Dedifferentiated amniotic fluid mesenchymal stem cell (primary cell): ENCODE results near the gene USP40.

ENCODE experiments used
- DNase-seq: peaks from one replicate; pipeline ENCODE4 v3.0.0-alpha.2; 2016; ENCODE audit errors: extremely low spot score

The USP40 gene

DNA sequence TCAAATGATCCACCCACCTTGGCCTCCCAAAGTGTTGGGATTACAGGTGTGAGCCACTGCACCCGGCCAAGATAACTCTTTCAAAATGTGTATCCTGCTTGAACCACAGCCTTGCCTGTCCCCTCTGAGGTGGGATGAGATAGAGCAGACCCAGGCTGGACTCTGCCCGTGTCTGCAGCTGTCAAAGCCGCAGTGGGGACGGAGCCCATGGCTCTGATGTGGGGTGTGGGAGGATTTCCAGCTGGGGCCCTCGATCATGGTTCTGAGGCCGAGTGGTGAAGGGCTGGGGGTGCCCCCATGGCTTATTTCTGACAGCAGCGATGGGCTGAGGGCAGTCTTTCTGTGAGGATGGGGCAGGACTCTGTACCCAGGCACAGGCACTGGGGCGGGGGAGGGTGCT, 107.8 kb downstream of the USP40 start:
- no peak for DNase-seq

DNA sequence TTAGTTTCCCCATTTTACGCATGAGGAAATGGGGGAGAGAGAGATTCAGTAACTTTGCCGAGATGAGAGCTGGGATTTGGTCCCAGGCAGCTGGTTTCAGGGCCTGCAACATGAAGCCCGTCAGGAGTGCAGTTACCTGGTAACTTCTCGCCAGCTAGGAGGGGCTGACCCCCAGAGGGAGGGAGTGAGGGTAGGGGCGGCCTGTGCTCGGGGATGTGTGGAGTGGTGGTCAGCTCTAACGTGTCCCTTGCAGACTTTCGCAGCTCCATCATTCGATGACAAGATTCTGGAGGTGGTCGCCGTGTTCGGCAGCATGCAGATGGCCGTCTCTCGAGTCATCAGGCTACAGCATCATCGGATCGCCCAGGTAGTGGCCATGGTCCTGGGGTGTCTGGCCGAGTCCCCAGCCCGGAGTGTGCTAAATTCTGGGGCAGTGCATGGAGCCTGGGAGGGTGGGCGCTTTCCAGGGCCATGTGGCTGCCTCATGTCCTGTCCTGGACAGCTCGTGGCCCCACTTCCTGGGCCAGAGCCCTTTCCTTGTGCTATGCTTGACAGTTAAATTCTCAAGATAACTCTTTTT, 108.5 kb downstream of the USP40 start:
- no peak for DNase-seq

DNA sequence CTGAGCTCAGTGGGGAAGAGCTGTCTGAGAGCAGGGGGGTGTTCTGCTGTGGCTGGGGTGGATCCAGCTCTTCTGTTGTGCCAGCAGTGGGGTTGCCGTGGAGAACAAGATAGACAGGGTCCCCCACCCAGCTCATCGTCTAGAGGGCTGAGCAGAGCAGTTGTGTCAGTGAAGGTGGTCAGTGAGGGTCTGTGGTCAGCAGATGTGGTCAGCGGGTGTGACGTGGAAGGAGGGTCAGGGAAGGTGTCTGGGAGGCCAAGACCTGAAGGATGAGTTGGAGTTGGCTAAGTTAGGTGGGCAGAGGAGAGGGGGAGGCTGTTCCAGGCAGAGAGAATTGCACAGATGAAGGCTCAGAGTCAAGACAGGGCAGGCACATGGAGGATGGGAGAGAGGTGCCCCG, 109.2 kb downstream of the USP40 start:
- DNase-seq, result no peak

DNA sequence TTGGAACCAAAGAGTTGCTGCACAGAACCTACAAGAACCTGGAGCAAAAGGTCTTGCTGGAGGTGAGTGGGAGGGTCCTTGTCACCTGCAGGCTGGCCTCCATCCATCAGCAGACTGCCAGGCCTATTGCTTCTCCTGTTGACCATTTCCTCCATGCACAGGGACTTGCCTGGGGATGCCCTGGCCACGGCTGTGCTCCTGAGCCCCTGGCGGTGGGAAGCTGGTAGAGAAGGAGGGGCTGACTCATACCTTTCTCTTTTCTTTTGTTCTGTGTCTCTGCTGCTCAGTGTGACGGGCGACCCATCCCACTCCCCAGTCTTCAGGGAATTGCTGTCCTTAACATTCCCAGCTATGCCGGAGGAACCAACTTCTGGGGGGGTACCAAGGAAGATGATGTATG, 109.6 kb downstream of the USP40 start:
- no peak for DNase-seq

DNA sequence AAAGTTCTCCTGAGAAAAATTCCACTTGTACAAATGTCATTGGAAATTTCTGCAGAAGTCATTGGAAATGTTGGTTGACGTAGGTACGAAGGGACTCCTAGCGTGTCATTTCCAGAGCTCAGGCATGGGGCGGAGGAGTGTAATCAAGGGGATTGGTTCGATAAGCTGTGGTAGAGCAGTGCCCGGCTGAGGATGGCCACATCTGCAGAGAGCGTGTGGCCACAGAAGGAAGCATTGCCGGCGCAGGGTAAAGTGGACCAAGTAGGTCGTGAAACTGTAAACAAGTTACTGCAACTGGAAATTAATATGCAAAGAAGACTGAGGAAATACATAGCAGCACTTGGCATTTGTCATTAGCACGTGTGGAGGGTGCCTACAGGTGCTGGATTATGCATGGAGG, 110.5 kb downstream of the USP40 start:
- no peak for DNase-seq

DNA sequence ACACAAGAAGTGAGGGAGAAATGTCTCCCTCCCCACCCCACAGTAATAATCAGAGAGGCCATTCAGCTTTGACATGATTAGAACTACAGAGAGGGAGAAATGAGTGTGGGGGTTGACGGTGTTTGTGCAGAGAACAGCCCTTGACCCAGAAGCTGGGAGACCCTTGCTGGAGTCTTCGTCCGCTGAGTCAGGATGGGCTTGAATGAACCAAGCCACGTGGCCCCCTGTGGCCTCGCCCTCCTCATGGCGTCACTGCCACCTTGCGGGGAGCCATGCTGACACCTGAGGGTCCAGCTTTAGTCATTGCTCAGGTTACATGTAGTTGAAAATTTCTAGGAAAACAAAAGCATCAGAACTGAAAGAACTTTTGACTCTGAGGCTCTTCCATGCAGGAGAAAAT, 111.1 kb downstream of the USP40 start:
- no peak for DNase-seq

DNA sequence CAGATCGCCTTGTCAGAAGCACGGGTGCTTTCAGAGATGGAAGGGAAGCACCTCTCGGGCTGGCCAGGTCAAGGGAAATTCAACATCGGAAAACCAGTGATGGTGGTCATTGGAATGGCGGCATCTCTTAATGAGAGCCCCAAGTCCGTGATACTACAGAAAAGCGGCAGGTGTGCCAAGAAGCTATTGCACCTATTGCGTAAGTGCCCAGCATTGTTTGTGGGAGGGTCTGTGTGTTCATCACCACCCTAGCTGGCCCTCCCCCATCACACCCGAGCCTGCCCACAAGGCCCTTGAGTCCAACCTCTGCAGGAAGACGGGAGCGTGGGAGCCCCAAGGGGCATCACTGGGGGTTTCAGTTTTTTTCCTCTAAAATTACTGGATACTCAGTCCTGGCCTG, 111.6 kb downstream of the USP40 start:
- no peak for DNase-seq

DNA sequence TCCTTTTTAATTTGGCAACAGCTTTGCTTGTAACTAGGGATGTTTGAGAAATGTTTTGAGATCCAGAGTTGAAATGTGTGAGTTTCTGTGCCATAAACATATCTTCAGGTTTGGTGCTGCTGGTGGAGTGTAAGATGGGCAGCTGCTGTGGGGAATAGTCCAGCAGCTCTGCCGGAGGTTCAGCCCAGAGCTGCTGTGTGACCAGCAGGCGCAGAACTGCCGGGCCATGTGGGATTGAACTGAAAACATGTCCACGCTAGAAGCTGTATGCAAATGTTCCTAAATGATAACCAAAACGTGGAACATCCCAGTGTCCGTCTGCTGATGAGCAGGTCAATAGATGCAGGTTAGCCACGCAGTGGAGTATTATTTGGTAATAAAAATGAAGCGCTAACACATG, 112.7 kb downstream of the USP40 start:
- DNase-seq, result no peak

DNA sequence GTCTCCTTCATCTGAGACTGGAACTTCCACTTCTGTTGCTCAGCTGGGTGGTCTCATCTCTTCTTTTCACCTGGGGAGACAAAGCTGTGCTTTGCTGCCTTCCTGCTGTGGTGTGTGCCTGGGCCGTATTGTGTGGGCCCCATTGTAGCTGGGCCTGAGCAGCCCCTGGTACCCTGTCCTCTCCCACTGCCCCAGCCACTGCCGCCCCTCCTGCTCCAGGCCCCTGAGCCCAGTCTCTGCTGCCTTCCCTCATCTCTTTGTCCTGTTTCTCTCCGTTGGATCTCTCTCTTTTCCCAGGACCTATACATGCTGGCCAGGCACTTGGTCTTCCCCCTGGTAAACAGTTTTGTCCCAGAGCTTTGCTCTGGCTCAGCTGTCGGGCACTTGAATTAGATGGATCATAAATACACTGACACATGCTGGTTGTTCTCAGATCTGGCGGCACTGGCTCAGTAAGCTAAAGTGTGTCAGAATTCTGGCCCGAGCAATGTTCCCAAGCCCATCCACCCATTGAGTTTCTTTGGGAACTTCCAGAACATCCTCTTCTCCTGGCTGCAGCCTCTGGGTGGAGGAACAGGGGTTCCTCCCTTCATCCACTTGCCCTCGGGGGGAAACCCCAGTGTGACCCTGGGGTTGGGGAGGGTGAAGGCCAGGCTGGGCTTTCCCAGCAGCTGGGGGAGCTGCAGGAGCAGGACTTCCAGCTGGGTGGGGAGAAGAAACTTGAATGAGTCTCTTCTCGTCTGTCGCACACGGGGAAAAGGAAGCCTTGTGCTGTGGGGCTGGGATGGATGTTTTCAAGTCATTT, 113.3 kb downstream of the USP40 start:
- no peak for DNase-seq

DNA sequence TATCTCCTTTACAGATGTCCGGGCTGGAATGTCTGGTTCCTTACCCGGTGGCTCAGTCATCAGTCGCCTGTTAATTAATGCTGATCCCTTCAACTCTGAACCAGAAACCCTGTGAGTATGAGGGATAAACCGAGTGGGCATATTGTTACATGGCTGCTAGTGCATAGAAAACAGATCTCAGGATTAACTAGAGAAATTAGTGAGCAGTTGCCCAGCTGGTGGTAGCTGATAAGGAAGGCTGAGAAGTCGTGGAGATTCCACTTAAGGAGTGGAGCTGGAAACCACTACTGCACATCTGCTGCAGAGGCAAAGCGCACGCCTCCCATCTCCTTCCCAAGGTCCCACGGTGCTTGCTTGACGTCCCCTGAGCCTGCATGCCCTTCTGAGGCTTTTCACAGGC, 114.6 kb downstream of the USP40 start:
- no peak for DNase-seq

DNA sequence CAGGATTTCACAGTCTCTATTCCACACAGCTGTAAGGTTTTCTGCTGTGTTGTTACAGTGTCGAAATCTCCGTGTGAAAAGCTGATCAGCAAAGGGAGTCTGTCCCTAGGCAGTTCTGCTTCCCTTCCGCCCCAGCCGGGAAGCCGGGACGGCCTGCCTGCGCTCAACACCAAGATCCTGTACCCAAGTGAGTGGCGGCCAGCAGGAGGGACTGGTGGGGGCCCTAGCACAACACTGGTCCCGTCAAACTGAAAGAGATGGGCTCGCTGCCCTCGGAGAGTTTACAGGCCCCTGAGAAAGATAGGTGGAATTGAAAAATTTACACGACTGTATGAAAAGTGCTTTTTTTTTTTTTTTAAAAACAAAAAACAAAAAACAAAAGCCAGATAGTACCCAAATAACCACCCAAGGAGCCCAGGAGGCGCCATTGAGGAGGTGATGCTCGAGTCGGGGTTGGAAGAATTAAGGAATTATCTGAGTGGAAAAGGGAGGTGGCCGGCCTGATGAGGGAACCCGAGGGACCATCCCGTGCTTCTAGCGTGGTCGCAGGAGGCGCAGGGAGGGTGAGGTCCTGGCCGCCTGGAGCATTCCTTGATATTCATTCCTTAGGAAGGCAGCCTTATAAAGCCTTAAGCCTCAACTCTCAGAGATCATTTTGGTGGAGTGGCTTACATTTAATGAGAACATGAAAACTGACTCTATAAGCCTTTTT, 115.6 kb downstream of the USP40 start:
- DNase-seq, result no peak

DNA sequence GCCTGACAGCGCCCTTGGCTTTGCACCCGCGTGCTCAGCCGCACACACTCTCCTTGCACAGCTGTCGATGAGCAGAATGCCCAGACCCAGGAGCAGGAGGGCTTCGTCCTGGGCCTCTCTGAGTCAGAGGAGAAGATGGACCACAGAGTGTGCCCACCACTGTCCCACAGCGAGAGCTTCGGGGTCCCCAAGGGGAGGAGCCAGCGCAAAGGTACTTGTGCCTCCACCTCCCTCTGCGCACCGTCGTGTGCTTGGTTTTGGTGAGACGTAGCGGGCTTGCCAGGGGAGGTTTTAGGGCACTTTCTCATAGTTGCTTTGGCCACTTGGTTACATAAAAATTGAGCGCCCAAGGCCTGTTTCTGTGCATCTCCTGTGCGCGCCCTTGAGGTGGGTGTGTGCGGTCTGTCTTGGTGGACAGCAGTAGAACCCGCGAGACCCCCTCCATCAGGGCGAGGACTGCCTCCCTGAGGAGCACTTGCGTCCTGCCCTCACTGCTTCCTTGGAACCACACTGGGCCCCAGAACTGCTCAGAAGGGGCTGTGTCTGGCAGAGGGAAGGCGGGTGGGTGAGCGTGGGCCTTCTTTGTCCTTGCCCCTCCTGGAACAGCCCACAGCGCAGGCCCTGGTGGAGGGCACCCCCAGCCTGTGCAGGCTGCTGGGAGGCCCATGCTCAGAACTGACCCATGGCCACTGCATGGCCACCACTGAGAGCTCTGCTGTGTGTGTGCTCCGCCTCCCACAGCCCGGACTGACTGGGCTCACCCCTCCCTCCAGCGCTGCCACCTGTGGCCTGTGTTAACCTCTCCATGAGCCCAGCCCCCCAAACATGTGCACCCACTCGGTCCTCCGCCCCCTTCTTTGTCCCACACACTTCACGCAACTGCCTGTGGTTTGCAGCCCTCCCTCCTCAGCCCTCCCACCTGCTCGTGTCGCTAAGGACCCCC, 116.4 kb downstream of the USP40 start:
- no peak for DNase-seq

DNA sequence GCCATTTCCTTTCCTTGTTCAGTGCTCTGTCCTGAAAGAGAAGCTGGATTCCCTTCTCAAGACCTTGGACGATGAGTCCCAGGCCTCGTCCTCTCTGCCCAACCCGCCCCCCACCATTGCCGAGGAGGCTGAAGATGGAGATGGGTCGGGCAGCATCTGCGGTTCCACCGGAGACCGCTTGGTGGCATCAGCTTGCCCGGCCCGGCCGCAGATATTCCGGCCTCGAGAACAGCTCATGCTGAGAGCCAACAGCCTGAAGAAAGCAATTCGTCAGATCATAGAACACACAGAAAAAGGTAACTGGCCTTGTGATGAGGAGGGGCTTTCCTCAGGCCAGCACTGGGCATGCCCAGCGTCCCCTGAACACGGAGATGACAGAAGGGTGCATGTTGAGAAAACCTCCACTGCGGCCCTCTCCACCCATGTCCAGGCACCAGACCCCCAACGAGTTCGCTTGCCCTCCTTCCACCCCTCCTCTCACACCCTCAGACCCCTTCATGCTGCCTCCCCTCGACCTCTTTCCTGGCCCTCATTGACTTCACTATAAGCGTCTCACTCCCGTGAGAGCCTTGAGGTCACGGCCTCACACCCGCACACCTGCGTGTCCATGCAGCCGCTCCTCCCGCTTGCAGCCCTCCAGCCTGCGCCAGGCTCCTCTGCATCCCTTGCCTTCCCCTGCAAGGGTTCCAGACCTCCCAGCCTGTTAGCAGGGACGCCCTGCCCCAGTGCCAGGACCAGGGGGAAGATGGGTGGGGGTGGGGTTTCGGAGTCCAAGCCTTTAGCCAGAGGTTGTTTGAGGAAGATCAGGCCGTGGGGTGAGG, 117.3 kb downstream of the USP40 start:
- DNase-seq, result peak; percentile 38

DNA sequence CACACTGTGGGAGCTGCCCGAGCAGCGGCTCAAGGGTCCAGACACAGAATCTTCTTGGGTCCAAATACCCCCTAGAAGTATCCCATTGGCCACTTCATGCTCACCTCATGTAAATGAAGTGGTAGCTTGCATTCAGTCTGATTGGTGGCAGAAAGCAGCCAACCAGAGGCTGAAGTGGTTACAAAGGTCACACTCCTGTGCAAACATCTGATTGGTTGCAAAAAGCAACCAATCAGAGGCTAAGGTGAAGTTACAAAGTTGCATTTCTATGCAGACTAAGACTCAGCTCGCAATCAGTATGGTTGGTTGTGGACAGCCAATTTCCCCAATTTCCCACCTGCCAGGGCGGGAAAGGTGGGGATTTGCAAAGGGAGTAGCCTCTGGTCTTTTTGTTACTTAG, 118.0 kb downstream of the USP40 start:
- DNase-seq, result no peak

DNA sequence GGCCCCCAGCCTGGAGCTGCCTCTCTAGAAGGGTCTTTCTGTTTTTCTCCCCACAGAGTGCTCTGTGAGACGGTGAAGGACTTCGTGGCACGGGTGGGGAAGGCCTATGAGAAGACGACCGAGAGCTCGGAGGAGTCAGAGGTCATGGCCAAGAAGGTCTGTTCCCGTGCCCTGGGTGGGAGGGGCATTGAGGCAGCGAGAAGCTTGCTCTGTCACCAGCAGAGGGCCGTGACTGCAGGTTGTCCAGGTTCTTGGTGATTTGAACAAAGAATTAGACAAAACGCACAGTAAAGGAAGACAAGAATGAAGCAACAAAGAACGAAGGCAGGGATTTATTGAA, 118.4 kb downstream of the USP40 start:
- no peak for DNase-seq

DNA sequence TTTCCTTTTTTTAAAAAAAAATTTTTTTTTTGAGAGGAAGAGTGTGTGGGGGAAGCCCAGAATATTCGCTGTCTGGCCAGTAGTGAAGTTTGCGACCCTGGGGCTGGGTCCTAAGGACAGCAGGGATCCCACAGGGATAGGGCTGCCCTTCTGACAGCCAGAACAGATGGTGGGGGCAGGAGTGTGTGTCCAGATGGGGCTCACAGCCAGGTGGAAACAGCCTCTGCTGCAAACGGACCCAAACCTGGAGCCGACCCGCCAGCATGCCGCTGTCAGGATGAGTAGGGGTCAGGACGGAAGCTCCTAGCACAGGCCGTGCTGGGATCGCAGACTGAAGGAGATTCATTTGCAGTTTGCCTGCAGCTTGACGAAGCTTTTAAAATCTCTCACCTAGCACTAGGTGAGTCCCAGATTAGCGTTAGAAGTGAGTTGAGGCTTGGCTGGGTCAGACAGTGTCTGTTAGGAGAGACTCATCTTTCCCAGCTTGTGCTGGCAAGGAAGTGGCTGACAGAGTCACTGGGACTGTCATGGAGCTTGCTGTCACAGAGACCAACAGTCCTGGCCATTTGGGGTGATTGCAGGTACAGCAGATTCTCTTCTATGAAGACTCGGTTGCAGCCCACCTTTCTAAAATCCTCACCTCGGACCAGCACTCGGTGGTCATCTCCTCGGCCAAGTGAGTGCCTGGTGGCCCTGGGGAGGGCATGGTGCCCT, 118.9 kb downstream of the USP40 start:
- DNase-seq, result no peak

DNA sequence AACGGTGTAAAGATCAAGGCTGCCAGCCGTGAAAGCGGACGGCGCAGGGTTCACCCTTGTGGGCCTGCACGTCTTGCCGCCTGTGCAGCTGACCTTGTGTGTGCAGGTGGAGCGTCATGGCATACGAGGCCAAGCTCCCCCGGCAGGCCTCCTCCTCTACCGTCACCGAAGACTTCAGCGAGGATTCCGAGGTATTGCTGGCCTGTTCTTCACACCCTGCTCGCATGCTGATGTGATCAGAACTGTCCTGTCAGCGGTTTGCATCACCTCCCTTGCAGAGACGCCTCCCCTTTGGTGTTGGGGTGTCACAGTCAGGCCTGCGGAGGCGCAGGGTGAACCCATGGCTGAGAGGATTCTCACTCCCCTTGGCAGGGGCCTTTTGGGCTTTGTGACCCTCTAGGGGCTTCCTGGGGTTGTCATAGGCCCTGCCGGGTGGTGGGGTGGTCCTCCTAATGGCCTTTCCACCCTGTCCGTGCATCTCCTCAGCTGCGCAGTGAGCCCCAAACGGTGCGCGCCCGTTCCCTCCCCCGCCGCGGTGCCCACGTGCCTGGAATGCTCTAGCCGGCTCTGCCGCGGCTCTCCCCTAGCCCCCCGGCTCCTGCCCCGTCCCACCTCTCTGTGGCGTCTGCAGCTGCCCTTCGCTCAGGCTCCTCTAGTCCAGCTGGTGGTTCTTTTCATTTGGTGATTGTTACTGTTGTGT, 119.8 kb downstream of the USP40 start:
- DNase-seq, result no peak

DNA sequence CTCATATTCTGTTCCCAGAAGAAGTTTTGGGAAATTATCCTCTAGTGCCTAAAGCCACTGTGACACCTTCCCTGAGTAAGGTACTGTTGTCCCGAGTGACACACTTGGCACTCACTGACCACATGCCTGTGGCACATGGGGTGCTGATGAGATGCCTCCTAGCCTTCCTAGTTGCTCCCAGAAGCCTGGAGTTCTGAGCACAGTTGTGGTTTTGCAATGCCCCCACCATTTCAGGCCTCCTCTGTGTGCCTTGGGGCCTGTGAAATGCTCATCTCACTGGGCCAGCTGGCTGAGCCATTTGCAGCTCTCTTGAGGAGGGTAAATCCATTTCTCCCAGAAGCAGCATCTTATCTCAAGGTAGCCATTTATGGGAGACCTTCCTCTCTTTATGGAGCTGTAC, 120.5 kb downstream of the USP40 start:
- DNase-seq, result no peak

DNA sequence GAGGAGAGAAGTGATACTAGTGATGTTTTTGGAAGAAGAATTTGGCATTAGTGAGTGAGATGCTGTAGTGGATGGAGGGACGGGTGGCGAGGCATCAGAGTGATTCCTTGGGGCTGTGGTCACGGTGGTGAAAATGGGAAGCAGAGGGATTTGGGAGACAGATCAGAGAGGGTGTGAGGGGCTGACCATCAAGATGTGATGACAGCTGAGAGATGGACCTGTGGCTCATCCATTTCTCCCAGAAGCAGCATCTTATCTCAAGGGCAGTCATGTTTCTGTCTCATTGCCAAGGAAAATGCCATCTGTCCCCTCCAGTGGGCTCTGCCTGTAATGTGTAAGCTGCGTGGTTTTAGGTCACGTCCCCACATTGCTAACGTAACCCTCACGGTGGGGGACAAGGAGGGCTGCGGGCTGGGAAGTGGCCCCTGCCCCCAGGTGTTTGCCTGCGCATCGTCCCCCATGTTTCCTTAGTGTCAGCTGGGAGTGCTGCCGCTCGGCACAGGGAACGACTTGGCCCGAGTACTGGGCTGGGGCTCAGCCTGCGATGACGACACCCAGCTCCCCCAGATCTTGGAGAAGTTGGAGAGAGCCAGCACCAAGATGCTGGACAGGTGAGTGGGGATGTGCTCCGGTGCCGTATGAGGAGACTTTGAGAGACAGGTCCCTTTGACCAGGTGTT, 121.3 kb downstream of the USP40 start:
- no peak for DNase-seq
